Measurements from ENCODE around the gene LRRC8D.

GRCh38 chr1:89918127-89918793 lies 97.4 kb downstream of the LRRC8D start:
- TF ChIP-seq YY1 (IDR thresholded peaks at IDR 0.05; ENCODE audit: insufficient read depth, insufficient read length) (no peak), ZNF274 (IDR thresholded peaks at IDR 0.05; ENCODE audit: low read depth, low read length) (no peak), SUZ12 (IDR thresholded peaks at IDR 0.05; ENCODE audit: extremely low read depth, insufficient read depth, insufficient read length) (no peak)
